ENCODE data around the gene CDKN2B.

DNA sequence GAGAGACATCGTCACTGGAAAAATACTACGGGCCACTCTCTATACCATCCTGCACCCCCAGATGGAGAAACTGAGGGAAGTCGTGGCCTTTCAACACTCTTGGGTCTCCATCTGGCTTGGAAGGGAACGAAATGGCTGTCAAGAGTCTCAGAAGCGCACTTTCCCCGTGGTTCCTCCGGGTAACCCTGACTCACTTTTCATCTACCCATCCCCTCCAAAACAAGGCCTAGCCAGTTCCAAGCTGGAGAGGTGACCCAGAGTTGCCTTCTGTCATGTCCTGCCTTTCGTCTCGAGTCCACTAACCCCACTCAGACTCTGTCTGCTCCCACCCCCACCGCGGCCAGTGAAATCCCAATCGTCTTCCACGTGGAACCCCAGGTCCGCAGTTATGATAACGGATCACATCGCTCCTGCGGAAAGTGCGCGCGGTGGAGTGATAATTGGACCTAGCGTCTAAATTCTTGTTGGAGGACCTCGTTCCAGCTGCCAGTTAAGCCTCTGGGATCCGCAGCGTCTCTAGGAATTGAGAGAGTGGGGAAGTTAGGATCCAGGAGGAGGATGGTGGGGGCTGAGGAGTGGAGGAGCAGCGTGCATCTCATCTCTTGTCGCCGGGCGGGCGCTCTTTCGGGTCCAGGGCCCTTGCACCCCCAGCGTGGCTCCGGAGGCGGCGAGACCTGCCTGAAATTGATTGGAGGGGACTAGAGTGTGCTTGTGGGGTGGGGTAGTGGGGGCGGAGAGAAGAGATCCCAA lies 19.5 kb downstream of the CDKN2B start:
- TF ChIP-seq, protein P1, sequence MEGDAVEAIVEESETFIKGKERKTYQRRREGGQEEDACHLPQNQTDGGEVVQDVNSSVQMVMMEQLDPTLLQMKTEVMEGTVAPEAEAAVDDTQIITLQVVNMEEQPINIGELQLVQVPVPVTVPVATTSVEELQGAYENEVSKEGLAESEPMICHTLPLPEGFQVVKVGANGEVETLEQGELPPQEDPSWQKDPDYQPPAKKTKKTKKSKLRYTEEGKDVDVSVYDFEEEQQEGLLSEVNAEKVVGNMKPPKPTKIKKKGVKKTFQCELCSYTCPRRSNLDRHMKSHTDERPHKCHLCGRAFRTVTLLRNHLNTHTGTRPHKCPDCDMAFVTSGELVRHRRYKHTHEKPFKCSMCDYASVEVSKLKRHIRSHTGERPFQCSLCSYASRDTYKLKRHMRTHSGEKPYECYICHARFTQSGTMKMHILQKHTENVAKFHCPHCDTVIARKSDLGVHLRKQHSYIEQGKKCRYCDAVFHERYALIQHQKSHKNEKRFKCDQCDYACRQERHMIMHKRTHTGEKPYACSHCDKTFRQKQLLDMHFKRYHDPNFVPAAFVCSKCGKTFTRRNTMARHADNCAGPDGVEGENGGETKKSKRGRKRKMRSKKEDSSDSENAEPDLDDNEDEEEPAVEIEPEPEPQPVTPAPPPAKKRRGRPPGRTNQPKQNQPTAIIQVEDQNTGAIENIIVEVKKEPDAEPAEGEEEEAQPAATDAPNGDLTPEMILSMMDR (conservative IDR thresholded peaks at IDR 0.05; ENCODE audit: low read length), result no peak
- no peak for TF ChIP-seq EZH2phosphoT487 (IDR thresholded peaks at IDR 0.05; ENCODE audit: borderline replicate concordance, low read depth, low read length)
